ENCODE results near the gene DENND2C.

DNA sequence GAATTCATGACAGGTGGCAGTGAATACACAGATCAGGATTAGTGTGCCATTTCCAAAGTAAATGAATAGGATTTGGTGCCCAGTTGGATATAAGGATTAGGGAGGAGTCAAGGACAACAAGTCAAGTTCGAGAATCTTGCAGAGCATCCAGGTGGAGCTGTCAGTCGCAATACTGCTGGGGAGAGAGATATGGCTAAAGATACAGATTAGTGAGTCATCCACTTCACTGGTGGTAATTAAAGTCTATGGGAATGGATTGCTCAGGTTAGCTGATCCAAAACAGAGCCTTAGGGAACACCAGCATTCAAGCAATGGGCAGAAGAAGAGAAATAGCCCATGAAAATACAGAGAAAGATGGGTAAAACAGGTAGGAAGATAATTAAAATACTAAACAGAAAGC is 115.3 kb downstream of the DENND2C start:
- TF ChIP-seq, protein P1, sequence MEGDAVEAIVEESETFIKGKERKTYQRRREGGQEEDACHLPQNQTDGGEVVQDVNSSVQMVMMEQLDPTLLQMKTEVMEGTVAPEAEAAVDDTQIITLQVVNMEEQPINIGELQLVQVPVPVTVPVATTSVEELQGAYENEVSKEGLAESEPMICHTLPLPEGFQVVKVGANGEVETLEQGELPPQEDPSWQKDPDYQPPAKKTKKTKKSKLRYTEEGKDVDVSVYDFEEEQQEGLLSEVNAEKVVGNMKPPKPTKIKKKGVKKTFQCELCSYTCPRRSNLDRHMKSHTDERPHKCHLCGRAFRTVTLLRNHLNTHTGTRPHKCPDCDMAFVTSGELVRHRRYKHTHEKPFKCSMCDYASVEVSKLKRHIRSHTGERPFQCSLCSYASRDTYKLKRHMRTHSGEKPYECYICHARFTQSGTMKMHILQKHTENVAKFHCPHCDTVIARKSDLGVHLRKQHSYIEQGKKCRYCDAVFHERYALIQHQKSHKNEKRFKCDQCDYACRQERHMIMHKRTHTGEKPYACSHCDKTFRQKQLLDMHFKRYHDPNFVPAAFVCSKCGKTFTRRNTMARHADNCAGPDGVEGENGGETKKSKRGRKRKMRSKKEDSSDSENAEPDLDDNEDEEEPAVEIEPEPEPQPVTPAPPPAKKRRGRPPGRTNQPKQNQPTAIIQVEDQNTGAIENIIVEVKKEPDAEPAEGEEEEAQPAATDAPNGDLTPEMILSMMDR (conservative IDR thresholded peaks at IDR 0.05; ENCODE audit: low read length), result no peak
- TF ChIP-seq EZH2phosphoT487 (IDR thresholded peaks at IDR 0.05; ENCODE audit: borderline replicate concordance, low read depth, low read length), result no peak

Data from OCI-LY7 (cell line).